Mesendoderm (in vitro differentiated cells): ENCODE measurements around the gene ADGRD1.

Experiments
- DNase-seq: peaks from one replicate; pipeline ENCODE4 v3.0.0; 2013
- H2AK5ac ChIP-seq: 2 replicates; pipeline ENCODE4 v1.6.1; 2013; ENCODE audit warnings: low read length, inconsistent platforms
- H2BK120ac ChIP-seq: 2 replicates; pipeline ENCODE4 v1.6.1; 2013; ENCODE audit warnings: low read depth, mild to moderate bottlenecking, low read length, moderate library complexity, mixed read lengths
- H2BK15ac ChIP-seq: replicated peaks from 2 replicates; pipeline ENCODE4 v1.6.1; 2013; ENCODE audit warnings: low read depth, mild to moderate bottlenecking, moderate library complexity
- H2BK5ac ChIP-seq: 2 replicates; pipeline ENCODE4 v1.6.1; 2013; ENCODE audit warnings: low read length, inconsistent platforms
- H3K18ac ChIP-seq: 2 replicates; pipeline ENCODE4 v1.6.1; 2013; ENCODE audit warnings: mild to moderate bottlenecking, low read length, mixed read lengths
- H3K23ac ChIP-seq: one replicate; pipeline ENCODE4 v1.6.1; 2013; ENCODE audit warnings: low read length
- H3K27ac ChIP-seq: 2 replicates; pipeline ENCODE4 v1.5.1; 2013; ENCODE audit warnings: low read depth, mild to moderate bottlenecking, inconsistent platforms, low read length, moderate library complexity
- H3K27me3 ChIP-seq: 2 replicates; pipeline ENCODE4 v1.6.1; 2013; ENCODE audit warnings: low read length, control low read depth, mild to moderate bottlenecking, inconsistent platforms; ENCODE audit not compliant: insufficient read depth, poor library complexity
- H3K36me3 ChIP-seq: 2 replicates; pipeline ENCODE4 v1.6.1; 2013; ENCODE audit warnings: low read length, inconsistent platforms; ENCODE audit not compliant: control insufficient read depth, insufficient read depth
- H3K4ac ChIP-seq: one replicate; pipeline ENCODE4 v1.6.1; 2013; ENCODE audit warnings: low read depth, mild to moderate bottlenecking, low read length, moderate library complexity
- H3K4me1 ChIP-seq: 2 replicates; pipeline ENCODE4 v1.6.1; 2013; ENCODE audit warnings: low read depth, low read length, inconsistent platforms; ENCODE audit not compliant: control insufficient read depth
- H3K4me2 ChIP-seq: 2 replicates; pipeline ENCODE4 v1.6.1; 2013; ENCODE audit warnings: low read length
- H3K4me3 ChIP-seq: 2 replicates; pipeline ENCODE4 v1.5.1; 2013; ENCODE audit warnings: mild to moderate bottlenecking, low read length
- H3K56ac ChIP-seq: one replicate; pipeline ENCODE4 v1.6.1; 2013; ENCODE audit warnings: low read length
- H3K79me1 ChIP-seq: 2 replicates; pipeline ENCODE4 v1.6.1; 2013; ENCODE audit warnings: low read length, inconsistent platforms
- H3K79me2 ChIP-seq: 2 replicates; pipeline ENCODE4 v1.6.1; 2013; ENCODE audit warnings: mild to moderate bottlenecking, low read length; ENCODE audit not compliant: control insufficient read depth, insufficient read depth
- H3K9ac ChIP-seq: 2 replicates; pipeline ENCODE4 v1.6.1; 2013; ENCODE audit warnings: low read length, inconsistent platforms
- H4K5ac ChIP-seq: one replicate; pipeline ENCODE4 v1.6.1; 2013; ENCODE audit warnings: low read length
- H4K8ac ChIP-seq: one replicate; pipeline ENCODE4 v1.6.1; 2013; ENCODE audit warnings: low read depth, mild to moderate bottlenecking, control low read depth, low read length, moderate library complexity
- WGBS: extraction: QIAGEN DNeasy Blood & Tissue Kit; methylation state at CpG from one replicate; pipeline ENCODE4 v1.1.7; 2013; ENCODE audit warnings: low lambda C conversion rate, missing lambda C conversion rate; ENCODE audit not compliant: insufficient coverage; ENCODE audit errors: extremely low coverage; 5-methylcytosine and 5-hydroxymethylcytosine counted together

The ADGRD1 gene

DNA sequence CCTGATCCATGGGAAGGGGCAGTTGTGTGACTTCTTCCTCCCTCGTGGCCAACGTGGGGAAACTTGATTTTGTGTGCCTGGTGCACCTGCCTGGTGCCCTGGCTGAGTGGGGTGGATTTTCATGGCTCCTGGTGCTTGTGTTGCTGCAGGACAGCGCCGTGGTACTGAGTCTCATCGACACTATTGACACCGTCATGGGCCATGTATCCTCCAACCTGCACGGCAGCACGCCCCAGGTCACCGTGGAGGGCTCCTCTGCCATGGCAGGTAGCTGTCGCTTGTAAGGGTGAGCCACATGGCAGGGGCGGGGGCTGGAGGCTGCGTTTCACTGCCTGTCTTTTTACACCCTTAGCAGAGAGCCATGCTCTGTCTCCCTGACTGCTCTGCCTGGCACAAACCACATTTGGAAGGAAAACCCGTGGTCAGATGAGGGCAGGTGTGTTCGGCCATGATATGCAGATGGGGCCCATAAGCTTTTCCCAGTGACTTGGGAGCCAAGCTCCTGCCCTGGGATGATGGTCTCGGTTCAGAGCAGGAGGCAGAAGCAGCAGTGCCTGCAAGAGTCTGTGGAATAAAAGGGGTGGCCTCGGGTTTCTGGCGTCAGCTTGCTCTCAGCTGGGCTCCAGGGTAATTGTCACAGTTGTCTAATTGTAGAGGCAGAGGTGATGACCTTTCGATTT lies 49.5 kb downstream of the ADGRD1 start:
- H3K4me1 ChIP-seq: no peaks in the 10 kb centered on the region
- no CpG with 5 or more reads among the region's 18 CpGs for WGBS
- no peaks in the 10 kb centered on the region for H3K79me1 ChIP-seq
- H3K27me3 ChIP-seq: no peaks in the 10 kb centered on the region
- H2BK5ac ChIP-seq: no peak overlapping the region
- H4K8ac ChIP-seq: no peak overlapping the region
- H3K4me2 ChIP-seq: no peak overlapping the region
- H3K56ac ChIP-seq: no peak overlapping the region
- H3K23ac ChIP-seq: no peak overlapping the region
- no peak overlapping the region for H4K5ac ChIP-seq
- no peak overlapping the region for H2AK5ac ChIP-seq
- H3K27ac ChIP-seq: no peak overlapping the region
- no peaks in the 10 kb centered on the region for H3K36me3 ChIP-seq
- H3K79me2 ChIP-seq: no peaks in the 10 kb centered on the region
- H2BK15ac ChIP-seq: no peak overlapping the region
- no peak overlapping the region for H2BK120ac ChIP-seq
- H3K4ac ChIP-seq: no peak overlapping the region
- no peak overlapping the region for H3K4me3 ChIP-seq
- no peak overlapping the region for H3K9ac ChIP-seq
- DNase-seq: no peak
- H3K18ac ChIP-seq: no peak overlapping the region

DNA sequence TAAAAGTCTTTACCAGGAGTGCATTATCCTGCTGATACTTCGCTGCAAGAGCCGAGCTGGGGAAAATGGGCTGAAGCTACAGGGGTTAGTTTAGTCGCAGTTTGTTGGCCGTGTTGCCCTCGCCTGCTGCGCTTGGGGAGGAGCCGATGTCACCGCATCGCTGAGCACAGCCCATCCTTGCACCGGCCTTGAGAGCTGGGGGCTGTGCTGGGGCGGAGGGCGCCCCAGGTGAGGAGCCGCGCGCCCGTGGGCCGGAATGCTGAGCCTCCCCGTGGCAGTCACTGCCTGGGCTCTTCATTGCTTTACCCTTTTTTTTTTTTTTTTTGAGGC lies 50.0 kb downstream of the ADGRD1 start:
- Histone ChIP-seq H3K23ac (no peak overlapping the region), H4K8ac (no peak overlapping the region), H3K4me2 (no peak overlapping the region), H2BK120ac (no peak overlapping the region), H3K27me3 (no peaks in the 10 kb centered on the region), H3K79me2 (no peaks in the 10 kb centered on the region), H3K79me1 (no peaks in the 10 kb centered on the region), H3K18ac (no peak overlapping the region), H3K4me1 (no peaks in the 10 kb centered on the region), H3K56ac (no peak overlapping the region), H2AK5ac (no peak overlapping the region), H2BK15ac (no peak overlapping the region), H3K9ac (no peak overlapping the region), H3K4ac (no peak overlapping the region), H3K4me3 (no peak overlapping the region), H3K36me3 (no peaks in the 10 kb centered on the region), H4K5ac (no peak overlapping the region), H2BK5ac (no peak overlapping the region), H3K27ac (no peak overlapping the region)
- WGBS: no CpG with 5 or more reads among the region's 18 CpGs
- DNase-seq: no peak

DNA sequence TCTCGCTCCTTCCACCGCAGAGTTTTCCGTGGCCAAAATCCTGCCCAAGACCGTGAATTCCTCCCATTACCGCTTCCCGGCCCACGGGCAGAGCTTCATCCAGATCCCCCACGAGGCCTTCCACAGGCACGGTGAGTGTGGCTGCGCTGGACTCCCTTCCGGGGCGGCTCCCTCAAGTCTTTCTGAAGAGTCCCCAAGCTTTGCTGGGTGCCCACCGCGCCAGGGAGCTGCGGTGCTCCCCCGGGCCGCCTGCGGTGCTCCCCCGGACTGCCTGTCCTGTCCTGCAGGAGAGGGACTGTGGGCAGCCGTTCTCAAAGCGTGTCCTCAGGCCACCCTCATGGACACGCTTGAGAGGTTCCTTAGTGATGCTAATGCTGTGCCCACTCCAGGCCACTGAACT lies 50.5 kb downstream of the ADGRD1 start:
- Histone ChIP-seq H3K79me1 (no peaks in the 10 kb centered on the region), H3K4me3 (no peak overlapping the region), H3K18ac (no peak overlapping the region), H3K9ac (no peak overlapping the region), H2BK15ac (no peak overlapping the region), H3K4ac (no peak overlapping the region), H3K4me1 (no peaks in the 10 kb centered on the region), H3K79me2 (no peaks in the 10 kb centered on the region), H3K27ac (no peak overlapping the region), H3K27me3 (no peaks in the 10 kb centered on the region), H4K5ac (no peak overlapping the region), H2BK120ac (no peak overlapping the region), H3K56ac (no peak overlapping the region), H4K8ac (no peak overlapping the region), H3K23ac (no peak overlapping the region), H2BK5ac (no peak overlapping the region), H3K4me2 (no peak overlapping the region), H2AK5ac (no peak overlapping the region), H3K36me3 (no peaks in the 10 kb centered on the region)
- no CpG with 5 or more reads among the region's 22 CpGs for WGBS
- DNase-seq: no peak

DNA sequence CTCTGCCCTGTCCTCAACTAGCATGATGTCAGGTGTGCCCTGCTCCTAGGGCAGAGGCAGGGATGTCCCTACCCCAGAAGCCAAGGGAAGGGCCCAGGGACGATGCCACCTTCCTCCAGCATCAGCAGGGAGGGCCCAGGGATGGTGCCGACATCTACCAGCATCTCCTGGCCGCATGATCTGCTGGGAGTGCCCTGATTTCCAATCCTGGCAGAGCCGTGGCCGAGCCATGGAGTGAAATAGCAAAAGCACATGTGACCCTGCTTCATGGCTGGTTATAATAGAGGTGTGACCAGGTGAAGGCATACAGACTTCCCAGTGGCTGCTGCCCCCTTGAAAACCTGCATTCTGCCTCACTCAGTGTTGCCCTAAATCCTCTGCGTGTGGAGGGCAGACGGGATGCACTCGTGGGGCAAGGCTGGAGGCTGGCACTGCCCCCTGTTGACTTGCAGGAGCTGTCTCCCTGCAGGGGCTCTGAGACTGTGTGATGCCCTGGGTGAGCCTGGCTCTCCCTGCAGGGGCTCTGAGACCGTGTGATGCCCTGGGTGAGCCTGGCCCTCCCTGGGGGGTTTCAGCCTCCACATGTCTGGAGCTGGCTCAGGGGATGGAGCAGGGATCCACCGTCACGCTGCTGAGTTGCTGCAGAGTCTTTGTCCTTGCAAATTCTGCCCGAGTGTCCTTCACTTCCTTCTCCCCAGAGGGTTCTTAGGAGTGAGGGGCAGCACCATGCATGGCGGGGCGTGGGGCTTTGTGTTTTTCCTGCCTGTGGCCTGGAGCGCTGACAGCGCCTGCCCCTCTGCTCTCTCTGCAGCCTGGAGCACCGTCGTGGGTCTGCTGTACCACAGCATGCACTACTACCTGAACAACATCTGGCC lies 51.7 kb downstream of the ADGRD1 start:
- H2AK5ac ChIP-seq: no peak overlapping the region
- H3K4me2 ChIP-seq: no peak overlapping the region
- H3K9ac ChIP-seq: no peak overlapping the region
- DNase-seq: no peak
- no peak overlapping the region for H3K56ac ChIP-seq
- H3K4me1 ChIP-seq: no peaks in the 10 kb centered on the region
- no peak overlapping the region for H4K5ac ChIP-seq
- no peak overlapping the region for H3K23ac ChIP-seq
- H2BK5ac ChIP-seq: no peak overlapping the region
- no peak overlapping the region for H3K18ac ChIP-seq
- H3K36me3 ChIP-seq: no peaks in the 10 kb centered on the region
- WGBS: no CpG with 5 or more reads among the region's 18 CpGs
- H3K27ac ChIP-seq: no peak overlapping the region
- no peak overlapping the region for H4K8ac ChIP-seq
- H2BK120ac ChIP-seq: no peak overlapping the region
- H3K4ac ChIP-seq: no peak overlapping the region
- H2BK15ac ChIP-seq: no peak overlapping the region
- H3K79me1 ChIP-seq: no peaks in the 10 kb centered on the region
- H3K79me2 ChIP-seq: no peaks in the 10 kb centered on the region
- H3K4me3 ChIP-seq: no peak overlapping the region
- H3K27me3 ChIP-seq: no peaks in the 10 kb centered on the region

DNA sequence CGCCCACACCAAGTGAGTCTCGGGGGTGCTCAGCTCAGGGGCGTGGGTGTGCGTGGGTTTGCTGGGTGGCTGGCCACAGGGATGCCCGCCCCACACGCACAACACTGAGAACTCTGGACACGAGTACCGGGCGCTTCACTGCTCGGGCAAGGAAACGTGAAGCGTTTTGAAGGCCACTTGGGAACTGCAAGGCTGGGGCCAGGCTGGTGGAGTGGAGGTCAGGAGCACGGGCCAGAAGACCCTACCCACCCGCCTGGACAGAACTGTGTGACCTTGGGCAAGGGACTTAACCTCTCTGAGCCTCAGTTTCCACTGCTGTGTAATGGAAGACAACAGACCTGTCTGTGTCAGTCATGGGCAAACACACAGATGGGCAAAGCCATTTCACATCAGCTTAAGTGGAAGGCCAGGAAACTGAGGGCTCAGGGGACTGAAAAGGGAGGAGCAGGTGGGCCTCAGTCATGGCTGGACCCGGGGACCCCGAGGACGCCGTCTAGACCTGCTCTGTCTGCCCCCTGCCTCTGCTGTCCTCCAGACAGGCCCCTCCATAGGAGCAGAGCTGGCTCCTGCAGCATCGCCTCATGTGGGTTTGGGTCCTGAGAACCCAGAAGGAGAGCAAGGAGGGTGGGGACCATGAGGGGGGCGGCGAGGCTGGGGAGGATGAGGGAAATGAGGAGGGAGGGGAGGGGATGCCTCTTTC lies 52.5 kb downstream of the ADGRD1 start:
- no peaks in the 10 kb centered on the region for H3K79me1 ChIP-seq
- no peak overlapping the region for H3K27ac ChIP-seq
- H3K27me3 ChIP-seq: no peaks in the 10 kb centered on the region
- DNase-seq: no peak
- no peaks in the 10 kb centered on the region for H3K36me3 ChIP-seq
- no peak overlapping the region for H2BK120ac ChIP-seq
- no peaks in the 10 kb centered on the region for H3K79me2 ChIP-seq
- H2BK5ac ChIP-seq: no peak overlapping the region
- H3K4me3 ChIP-seq: no peak overlapping the region
- no peak overlapping the region for H2AK5ac ChIP-seq
- no peak overlapping the region for H3K18ac ChIP-seq
- no peak overlapping the region for H3K4ac ChIP-seq
- H3K4me2 ChIP-seq: no peak overlapping the region
- no peaks in the 10 kb centered on the region for H3K4me1 ChIP-seq
- no CpG with 5 or more reads among the region's 21 CpGs for WGBS
- no peak overlapping the region for H3K23ac ChIP-seq
- H4K8ac ChIP-seq: no peak overlapping the region
- H3K9ac ChIP-seq: no peak overlapping the region
- no peak overlapping the region for H3K56ac ChIP-seq
- no peak overlapping the region for H2BK15ac ChIP-seq
- no peak overlapping the region for H4K5ac ChIP-seq
